Measurements from ENCODE around the gene C7orf25.

DNA sequence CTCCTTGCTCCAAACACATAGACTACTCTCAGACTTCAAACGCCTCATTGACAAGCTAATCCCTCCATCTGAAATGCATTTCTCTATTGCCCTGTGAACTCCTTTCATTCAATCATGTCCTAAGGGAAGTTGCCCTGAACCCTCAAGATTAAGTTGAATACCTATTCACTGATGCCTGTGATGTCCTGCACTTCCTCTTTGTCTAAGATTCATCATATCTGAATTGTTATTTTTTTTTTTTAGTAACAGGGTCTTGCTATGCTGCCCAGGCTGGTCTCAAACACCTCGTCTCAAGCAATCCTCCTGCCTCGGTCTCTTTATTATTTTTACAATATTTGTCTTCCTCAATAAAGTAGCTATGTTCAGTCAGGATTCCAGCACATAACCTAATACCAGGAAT lies 16.9 kb upstream of the C7orf25 start:
- TF ChIP-seq MYC (IDR thresholded peaks at IDR 0.05; ENCODE audit: low read depth, low read length) (no peak), CTCF (IDR thresholded peaks at IDR 0.05; ENCODE audit: low read depth, low read length) (no peak)
